CD4-positive, alpha-beta T cell treated with Interleukin-15 for 1 hour (primary cell): ENCODE measurements around the gene ESYT1.
A peak's percentile ranks its signal among the peaks of the same experiment; 100 is the strongest.

ENCODE experiments used
- DNase-seq: peaks from one replicate; pipeline ENCODE4 v3.0.0-alpha.2; 2020

Gene ESYT1

GRCh38 chr12:56158029-56158925, 30.2 kb downstream of the ESYT1 start, which contains the start of gene MYL6:
MYL6 (plus strand) TSS chr12:56158359; CDS start chr12:56158402, 43 bp downstream.
- peak; percentile 95 for DNase-seq

- peak; percentile 45 for DNase-seq
These were observed 30.9 kb downstream of the ESYT1 start for GRCh38 chr12:56158926-56159461.

GRCh38 chr12:56159482-56160192, 31.6 kb downstream of the ESYT1 start:
- no peak for DNase-seq

- peak; percentile 64 for DNase-seq
These were observed 32.2 kb downstream of the ESYT1 start for GRCh38 chr12:56160193-56160763.

- DNase-seq = no peak
These were observed 33.0 kb downstream of the ESYT1 start for GRCh38 chr12:56160894-56161689.

- DNase-seq = no peak
These were observed 33.8 kb downstream of the ESYT1 start for GRCh38 chr12:56161690-56162351.

- DNase-seq = no peak
These were observed 34.6 kb downstream of the ESYT1 start for GRCh38 chr12:56162468-56163290.

- DNase-seq = no peak
These were observed 35.7 kb downstream of the ESYT1 start for GRCh38 chr12:56163533-56164344.

- DNase-seq = no peak
These were observed 36.3 kb downstream of the ESYT1 start for GRCh38 chr12:56164345-56164729.

GRCh38 chr12:56165369-56165768, 37.3 kb downstream of the ESYT1 start:
- DNase-seq = no peak

- DNase-seq = no peak
These were observed 41.2 kb downstream of the ESYT1 start for GRCh38 chr12:56169229-56169759.

- no peak for DNase-seq
These were observed 44.8 kb downstream of the ESYT1 start for GRCh38 chr12:56172839-56173238.

- no peak for DNase-seq
These were observed 50.3 kb downstream of the ESYT1 start for GRCh38 chr12:56178347-56178746.

- DNase-seq = no peak
These were observed 58.9 kb downstream of the ESYT1 start for GRCh38 chr12:56186957-56187356.

- DNase-seq = no peak
These were observed 60.2 kb downstream of the ESYT1 start for GRCh38 chr12:56188131-56188777.

- no peak for DNase-seq
These were observed 60.7 kb downstream of the ESYT1 start for GRCh38 chr12:56188778-56189098.

GRCh38 chr12:56189099-56189917, 61.2 kb downstream of the ESYT1 start, which contains the start of gene SMARCC2:
SMARCC2 (minus strand) TSS chr12:56189483; CDS start chr12:56189461, 22 bp downstream.
- peak; percentile 86 for DNase-seq
